NCI-H2227 (cell line): Measurements from ENCODE around the gene HAUS7.
A peak's percentile ranks its signal among the peaks of the same experiment; 100 is the strongest.

Experiments
- DNase-seq: peaks from one replicate; lab custom pipeline; 2025; ENCODE audit not compliant: unreplicated experiment; lab: John Stamatoyannopoulos, UW

The HAUS7 gene

DNA sequence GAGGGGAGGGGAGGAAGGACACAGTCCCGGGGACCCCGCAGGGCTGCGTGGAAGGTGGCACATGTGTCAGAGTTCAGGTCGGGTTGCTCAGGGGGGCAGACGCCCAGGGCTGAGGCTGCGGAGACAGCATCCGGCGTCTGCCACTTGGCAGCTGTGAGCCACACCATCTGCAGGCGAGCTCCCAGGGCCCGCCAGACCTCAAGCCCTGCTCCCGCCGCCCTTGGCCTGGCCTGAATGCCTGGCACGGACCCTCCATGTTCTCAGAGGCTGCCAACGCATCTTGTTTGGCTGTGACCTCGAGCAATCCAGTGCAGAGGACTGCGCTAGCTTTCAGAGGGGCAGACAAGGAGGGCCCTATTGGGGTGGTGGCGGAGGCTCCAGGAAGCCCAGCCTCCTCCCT is 29.5 kb upstream of the HAUS7 start:
- DNase-seq, result no peak

DNA sequence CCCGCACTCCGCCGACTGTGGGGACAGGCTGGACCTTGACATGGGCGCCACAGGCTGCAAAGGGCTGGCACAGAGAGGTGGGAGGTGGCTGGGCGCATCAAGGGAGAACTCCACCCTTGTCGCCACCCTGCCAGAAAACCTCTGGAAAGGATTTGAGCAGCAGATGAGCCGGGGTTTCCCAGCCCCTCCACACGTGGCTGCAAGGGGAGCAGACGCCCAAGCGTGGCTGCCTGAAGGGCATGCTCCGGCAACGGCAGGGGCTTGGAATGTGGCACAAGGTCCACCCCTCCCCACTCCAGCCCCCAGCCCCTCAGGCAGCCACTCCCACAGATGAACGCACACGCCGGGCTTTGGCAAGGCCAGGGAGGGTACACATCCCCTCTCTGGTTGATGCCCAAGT is 29.0 kb upstream of the HAUS7 start:
- no peak for DNase-seq

DNA sequence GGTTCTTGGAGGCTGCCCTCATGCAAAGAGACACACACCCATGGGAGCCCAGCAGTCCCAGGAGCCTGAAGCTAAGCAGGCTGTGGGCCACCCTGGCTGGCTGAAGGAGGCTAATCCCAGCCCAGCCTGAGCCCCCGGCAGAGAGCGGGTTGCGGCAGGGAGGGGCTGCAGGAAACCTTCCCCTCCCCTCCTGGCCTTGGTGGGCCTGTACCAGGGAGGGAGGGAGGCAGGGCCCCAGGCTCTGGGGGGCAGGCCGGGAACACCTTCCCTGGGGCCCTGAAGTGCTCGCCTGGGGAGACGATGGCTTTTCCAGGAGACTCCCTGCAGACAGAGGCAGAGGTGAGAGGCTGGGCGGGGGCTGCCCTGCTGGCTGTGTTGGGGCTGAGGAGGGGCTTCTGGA is 28.1 kb upstream of the HAUS7 start:
- no peak for DNase-seq

GRCh38 chrX:153496590-153496959 is 26.2 kb upstream of the HAUS7 start:
- DNase-seq, result no peak

DNA sequence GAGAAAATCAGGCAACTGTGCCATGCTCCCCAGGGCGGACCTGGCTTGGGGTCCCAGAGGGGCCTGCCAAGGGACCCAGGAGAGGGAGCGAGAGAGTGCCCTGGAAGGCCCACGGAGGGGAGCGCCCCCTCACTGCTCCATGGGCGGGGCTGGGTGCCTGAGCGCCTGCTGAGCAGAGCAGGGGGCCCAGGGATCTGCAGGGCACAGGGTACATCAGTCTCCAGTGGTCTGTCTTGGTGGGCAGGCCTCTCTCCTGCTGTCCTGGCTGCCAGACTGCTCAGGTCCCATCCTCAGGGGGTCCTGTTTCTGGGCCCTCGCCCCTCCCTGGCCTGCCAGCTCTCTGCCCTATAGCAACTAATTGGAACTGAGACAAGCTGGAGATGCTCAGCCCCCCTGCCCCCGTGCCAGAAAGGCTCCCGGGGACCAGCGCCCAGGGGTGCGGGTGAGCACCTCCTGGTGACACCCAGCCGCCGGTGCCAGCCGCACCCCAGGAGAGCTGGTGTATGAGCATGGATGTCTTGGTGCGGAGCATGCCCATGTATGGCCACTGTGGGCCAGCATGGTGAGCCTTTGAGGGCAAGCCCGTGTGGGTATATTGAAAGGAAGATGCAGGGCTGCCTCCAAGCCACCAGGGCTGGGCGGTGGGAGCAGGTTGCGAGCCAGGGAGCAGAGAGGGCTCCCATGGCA is 25.7 kb upstream of the HAUS7 start:
- no peak for DNase-seq

- DNase-seq, result no peak
Measured at GRCh38 chrX:153495362-153495751, 25.0 kb upstream of the HAUS7 start.

- DNase-seq, result peak; percentile 47
Measured at GRCh38 chrX:153494541-153495361, 24.4 kb upstream of the HAUS7 start, which contains the start of gene BGN. TSS of gene BGN (plus strand) at chrX:153494980. CDS start at chrX:153504632, 9,652 bp downstream.

GRCh38 chrX:153494061-153494460 is 23.7 kb upstream of the HAUS7 start:
- DNase-seq, result no peak

GRCh38 chrX:153493085-153493484 is 22.7 kb upstream of the HAUS7 start:
- DNase-seq, result no peak

GRCh38 chrX:153492543-153492942 is 22.2 kb upstream of the HAUS7 start:
- no peak for DNase-seq

DNA sequence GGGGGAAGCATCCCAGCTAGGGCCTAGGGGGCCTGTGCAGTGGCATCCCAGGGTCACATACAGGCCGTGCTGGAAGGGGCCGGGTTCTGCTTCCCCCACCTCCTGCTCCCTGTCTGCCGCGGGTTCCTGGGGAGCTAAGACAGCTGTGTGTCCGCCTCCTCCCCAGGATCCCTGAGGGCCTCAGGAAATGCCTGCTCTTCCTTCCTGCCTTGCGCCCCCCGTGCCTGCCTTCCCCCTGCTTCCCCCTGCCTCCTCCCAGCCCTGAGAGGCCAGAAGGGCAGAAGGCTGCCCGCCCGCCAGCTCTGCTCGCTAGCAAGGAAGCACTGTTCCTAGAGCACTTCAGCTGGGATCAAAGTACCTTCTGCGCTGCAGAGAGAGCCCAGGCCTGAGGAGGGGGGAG is 21.5 kb upstream of the HAUS7 start:
- no peak for DNase-seq

- peak; percentile 19 for DNase-seq
Measured at GRCh38 chrX:153491351-153491914, 21.1 kb upstream of the HAUS7 start.

GRCh38 chrX:153490217-153490930 is 20.0 kb upstream of the HAUS7 start:
- DNase-seq, result no peak

DNA sequence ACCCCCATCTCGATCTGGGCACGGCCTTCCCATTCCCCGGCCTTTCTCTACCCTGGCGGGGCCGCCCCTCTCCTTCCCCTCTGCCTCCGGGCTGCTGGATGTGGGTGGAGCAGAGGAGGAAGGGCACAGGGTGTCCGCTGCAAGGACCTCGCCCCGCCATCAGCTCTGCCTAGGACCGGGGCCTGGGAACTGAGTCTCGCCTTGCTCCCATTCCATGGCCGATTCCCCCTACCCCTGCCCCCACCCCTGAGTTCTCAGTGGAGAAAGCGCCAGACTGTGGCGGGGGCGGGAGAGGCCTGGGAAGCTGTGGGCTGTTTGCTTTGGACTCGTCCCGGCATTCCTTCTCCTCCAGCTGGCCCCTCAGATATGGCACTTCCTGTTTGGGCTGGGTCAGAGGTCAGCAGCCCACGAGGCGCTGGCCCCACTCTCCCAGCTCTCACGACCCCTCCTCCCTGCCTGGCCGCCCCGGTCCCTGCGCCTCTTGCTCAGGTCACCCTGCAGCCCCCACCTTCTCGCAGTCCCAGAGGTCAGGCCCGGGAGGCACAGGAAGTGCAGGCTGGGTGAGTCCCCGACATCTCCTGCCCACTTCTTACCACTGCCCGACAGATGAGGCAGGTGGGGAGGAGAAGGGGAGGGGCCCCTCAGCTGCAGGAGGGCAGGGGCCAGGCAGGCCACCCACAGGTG is 18.0 kb upstream of the HAUS7 start:
- no peak for DNase-seq

DNA sequence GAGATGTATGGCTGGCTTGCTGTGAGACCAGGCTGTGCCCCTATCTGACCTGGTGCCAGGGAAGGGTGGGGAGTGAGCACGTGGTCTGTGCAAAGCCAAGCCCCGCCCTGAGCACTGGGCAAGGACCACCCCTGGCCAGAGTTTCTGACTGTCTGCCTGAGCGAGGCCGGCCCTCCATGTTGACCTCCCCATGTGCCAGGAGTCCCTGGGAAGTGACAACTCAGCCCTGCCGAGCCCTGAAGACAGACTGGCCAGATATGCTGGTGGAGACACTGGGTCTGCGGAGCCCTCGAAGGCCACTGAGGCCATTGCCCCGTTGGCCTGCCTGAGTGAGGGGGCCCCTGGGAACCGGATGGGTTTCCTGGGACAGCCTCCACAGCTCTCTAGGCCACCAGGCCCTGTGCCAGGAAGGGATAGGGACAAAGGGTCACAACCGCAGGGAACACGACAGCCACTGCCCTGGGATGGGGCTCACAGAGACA is 17.3 kb upstream of the HAUS7 start:
- no peak for DNase-seq

DNA sequence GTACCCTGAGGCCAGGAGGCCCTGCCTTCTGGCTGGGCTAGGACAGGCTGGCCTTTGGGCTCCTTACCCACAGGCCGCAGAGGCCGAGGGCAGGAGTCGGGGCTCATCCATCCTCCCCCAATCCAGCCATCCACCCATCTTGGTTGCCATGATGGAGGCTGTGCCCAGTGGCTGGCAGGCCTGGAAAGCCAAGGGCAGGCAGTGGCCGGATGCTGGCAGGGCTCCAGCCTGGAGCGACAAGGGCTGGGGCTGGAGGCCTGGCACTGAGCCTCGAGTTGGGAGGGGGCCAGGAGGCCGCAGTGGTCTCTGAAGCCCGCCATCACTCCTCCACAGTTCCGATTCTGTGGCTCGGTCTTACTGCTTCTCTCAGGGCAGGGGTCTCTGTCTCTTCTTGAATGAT is 15.8 kb upstream of the HAUS7 start:
- DNase-seq, result no peak

DNA sequence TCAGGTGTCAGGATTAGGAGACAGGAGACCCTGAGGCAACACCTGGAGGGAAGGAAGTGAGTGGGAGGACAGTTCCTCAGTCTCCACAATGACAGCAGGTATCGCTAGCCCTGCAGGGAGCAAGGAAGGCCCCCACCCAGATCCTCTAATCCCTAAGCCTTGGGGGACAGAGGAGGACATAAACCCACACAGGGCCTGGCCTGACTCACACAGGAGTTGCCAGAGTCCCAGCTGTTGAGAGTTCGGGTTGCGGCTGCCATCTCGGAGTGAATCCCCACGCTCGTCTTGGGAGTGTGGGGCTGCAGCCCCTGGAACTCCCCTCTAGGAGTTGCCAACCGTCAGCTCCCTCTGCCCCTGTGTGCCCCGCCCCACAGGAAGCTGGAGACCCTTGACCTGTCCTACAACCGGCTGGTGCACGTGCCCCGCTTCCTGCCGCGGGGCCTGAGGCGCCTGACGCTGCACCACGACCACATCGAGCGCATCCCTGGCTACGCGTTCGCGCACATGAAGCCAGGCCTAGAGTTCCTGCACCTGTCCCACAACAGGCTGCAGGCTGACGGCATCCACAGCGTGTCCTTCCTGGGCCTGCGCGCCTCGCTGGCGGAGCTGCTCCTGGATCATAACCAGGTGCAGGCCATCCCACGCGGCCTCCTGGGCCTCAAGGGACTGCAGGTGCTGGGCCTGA is 15.2 kb upstream of the HAUS7 start:
- no peak for DNase-seq

DNA sequence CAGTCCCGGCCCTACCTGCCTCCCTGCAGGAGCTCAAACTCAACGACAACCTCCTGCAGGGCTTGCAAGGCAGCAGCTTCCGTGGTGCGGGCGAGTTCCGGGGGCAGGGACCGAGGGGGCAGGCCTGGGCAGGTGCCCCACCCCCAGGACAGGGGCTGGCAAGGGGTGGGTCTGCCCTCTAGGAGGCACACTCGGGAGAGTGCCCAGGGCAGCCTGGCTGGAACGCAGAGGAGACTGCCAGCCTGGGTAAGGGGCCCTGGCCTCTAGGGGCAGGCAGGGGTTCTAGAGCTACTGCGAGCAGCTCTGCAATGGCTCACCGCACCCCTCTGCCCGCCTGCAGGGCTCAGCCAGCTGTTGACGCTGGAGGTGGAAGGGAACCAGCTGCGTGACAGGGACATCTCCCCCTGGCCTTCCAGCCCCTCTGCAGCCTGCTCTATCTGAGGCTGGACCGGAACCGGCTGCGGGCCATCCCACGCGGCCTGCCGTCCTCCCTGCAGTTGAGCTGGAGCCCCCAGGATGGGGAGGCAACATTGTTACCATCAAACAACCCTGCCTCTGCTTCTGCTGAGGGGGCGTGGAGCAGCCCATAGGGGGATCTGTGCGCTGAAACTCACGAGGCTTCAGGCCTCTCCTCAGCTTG is 12.1 kb upstream of the HAUS7 start:
- no peak for DNase-seq

DNA sequence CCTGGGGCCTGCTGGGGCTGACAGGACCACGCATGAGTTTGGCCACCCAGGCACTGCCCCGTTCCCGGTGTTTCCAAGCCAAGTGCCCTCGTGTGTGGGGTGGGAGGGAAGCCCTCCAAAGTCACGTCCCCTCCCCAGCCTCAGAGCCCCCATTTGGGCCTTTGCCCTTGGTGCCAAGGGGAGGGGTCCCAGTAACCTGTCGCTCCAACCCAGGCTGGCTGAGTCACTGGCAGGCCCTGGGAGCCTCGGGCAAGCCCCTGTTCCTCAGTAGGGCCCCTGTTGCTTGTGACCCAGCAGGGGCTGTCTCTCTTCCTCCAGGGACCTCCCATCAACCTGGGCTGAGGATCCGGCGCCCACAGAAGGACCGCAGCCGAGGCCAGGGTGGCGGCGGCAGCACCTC is 10.7 kb upstream of the HAUS7 start:
- no peak for DNase-seq

DNA sequence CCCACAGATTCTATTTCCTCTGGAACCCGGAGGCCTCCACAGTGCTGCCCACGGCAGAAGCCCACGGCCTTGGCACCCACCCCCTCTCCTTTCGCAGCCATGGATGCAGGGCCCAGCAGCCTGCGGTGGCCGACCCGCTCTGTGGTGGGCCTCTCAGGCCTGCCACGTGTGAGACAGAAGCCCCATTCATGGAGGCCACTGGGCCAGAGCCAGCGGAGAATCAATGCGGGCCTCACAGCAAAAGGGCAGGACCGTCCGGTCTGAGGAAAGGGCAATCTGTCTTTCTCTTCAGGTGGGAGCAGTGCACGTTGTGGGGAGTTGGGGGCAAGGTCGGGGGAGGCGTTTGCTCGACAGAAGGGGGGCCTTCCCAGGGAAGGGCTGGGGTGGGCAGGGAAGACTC is 8.4 kb upstream of the HAUS7 start:
- DNase-seq, result no peak
